Prostate gland (tissue), 2 donors: ENCODE measurements around the gene PEF1. TPM values are rescaled to one million over a fixed set of nuclear protein-coding genes. Genes with fewer than 3 reads are reported as not detected.

Source experiments
- DNase-seq: peaks from one replicate; pipeline ENCODE4 v3.0.0-alpha.2; 2019; ENCODE audit warnings: low spot score
- H3K27ac ChIP-seq, 2 donors: fragments of 200-600 bp; sonication (generic); 2 replicates each; pipeline ENCODE4 v1.5.1; 2017 to 2019
- H3K27me3 ChIP-seq: fragments of 200-600 bp; sonication (generic); replicated peaks from 2 replicates; pipeline ENCODE4 v1.5.1; 2019; ENCODE audit not compliant: insufficient read depth
- H3K36me3 ChIP-seq, 2 donors: fragments of 200-600 bp; sonication (generic); 1 replicate in 1 of 2; 2 replicates in 1 of 2; pipeline versions ENCODE4 v1.5.1 to v1.8.1; 2017 to 2019
- H3K4me1 ChIP-seq: fragments of 200-600 bp; sonication (generic); replicated peaks from 2 replicates; pipeline ENCODE4 v1.5.1; 2019
- H3K4me3 ChIP-seq, 2 donors: fragments of 200-600 bp; sonication (generic); 2 replicates each; pipeline ENCODE4 v1.5.1; 2017 to 2019
- H3K9me3 ChIP-seq: fragments of 200-600 bp; sonication (generic); 2 replicates; pipeline ENCODE4 v1.5.1; 2017
- POLR2A ChIP-seq: fragments of 450-650 bp; IDR thresholded peaks from one replicate; pipeline ENCODE4 v1.6.1; 2016; ENCODE audit warnings: antibody characterized with exemption, mild to moderate bottlenecking
- POLR2AphosphoS5 ChIP-seq: sonication (generic); formaldehyde crosslinking; IDR thresholded peaks from one replicate; pipeline ENCODE4 v1.6.1; 2017; ENCODE audit warnings: antibody characterized with exemption
- WGBS: methylation state at CpG from one replicate; pipeline ENCODE4 v1.1.5; 2018; 5-methylcytosine and 5-hydroxymethylcytosine counted together
- intact Hi-C: fragments of 100-400 bp; cut with DNase I; formaldehyde crosslinking; loops from one replicate; pipeline ENCODE4 v1.14.2; 2022
- total RNA-seq, 2 donors: library from RNA; depleted of rRNA; stranded (reverse); fragments of >200 nt; gene quantifications; one replicate each; pipeline ENCODE4 v1.1.0, GENCODE V29; 2016
- TF ChIP-seq, protein P1 (sequence below), 4 experiments: fragments of 200-600 bp in 2 of 4; fragments of 450-650 bp in 2 of 4; sonication (generic) in 2 of 4; IDR thresholded peaks; 1 replicate in 3 of 4; 2 replicates in 1 of 4; pipeline ENCODE4 v1.5.1; 2016 to 2019; ENCODE audit warnings: antibody characterized with exemption in 4 of 4, mild to moderate bottlenecking in 2 of 4, moderate library complexity in 2 of 4

PEF1 gene
- total RNA-seq, 2 donors from 2014 or later, result 83.1 to 99.5 TPM

DNA sequence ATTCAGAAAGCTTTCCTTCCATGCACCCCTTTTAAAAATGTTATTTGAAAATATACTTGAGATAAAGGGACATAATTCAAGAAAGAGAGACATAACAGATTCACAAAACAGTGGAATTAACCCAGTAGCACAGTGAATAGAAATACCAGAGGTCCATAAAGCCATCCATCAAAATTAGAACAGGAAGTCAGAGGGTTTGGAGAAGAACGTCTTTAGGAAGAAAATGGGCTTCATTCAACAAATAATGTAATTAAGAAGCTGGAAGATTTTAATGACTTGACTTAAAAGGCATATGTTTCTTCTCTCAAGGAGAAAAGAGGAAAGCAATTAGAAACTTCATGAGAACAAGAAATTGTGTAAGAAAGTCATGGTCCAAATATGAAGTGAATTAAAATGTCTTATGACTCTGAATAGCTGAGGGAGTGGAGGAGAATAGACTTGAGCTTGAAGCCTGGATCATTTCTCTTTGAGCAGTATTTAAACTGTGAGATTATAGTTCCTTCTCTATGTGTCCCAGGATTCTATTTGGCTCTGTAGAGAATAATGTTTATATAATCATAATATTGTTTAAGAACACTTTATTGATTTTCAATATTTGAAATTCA lies 35.1 kb downstream of the PEF1 start:
- Histone ChIP-seq H3K4me3 (no peak overlapping the region), H3K9me3 (no peaks in the 10 kb centered on the region), H3K36me3 (no peaks in the 10 kb centered on the region), H3K4me1 (no peaks in the 10 kb centered on the region), H3K27me3 (no peaks in the 10 kb centered on the region), H3K27ac (no peak overlapping the region)
- 12% methylated on average over 1 of the region's 1 CpG for WGBS
- intact Hi-C loops, result no loop called here
- no peak for DNase-seq
- TF ChIP-seq POLR2AphosphoS5, result no peak
- TF ChIP-seq POLR2A, result no peak
- TF ChIP-seq, protein P1, sequence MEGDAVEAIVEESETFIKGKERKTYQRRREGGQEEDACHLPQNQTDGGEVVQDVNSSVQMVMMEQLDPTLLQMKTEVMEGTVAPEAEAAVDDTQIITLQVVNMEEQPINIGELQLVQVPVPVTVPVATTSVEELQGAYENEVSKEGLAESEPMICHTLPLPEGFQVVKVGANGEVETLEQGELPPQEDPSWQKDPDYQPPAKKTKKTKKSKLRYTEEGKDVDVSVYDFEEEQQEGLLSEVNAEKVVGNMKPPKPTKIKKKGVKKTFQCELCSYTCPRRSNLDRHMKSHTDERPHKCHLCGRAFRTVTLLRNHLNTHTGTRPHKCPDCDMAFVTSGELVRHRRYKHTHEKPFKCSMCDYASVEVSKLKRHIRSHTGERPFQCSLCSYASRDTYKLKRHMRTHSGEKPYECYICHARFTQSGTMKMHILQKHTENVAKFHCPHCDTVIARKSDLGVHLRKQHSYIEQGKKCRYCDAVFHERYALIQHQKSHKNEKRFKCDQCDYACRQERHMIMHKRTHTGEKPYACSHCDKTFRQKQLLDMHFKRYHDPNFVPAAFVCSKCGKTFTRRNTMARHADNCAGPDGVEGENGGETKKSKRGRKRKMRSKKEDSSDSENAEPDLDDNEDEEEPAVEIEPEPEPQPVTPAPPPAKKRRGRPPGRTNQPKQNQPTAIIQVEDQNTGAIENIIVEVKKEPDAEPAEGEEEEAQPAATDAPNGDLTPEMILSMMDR (IDR thresholded peaks at IDR 0.05), result no peak

- intact Hi-C loops, result no loop called here
- 92% methylated on average over 5 of the region's 5 CpGs for WGBS
- no peak for DNase-seq
- Histone ChIP-seq H3K36me3 (no peaks in the 10 kb centered on the region), H3K4me3 (no peak overlapping the region), H3K9me3 (no peaks in the 10 kb centered on the region), H3K4me1 (no peaks in the 10 kb centered on the region), H3K27ac (no peak overlapping the region), H3K27me3 (no peaks in the 10 kb centered on the region)
- TF ChIP-seq POLR2AphosphoS5 (no peak), POLR2A (no peak)
- TF ChIP-seq, protein P1 (IDR thresholded peaks at IDR 0.05), result no peak
These were observed 37.3 kb downstream of the PEF1 start for GRCh38 chr1:31607360-31607759.

DNA sequence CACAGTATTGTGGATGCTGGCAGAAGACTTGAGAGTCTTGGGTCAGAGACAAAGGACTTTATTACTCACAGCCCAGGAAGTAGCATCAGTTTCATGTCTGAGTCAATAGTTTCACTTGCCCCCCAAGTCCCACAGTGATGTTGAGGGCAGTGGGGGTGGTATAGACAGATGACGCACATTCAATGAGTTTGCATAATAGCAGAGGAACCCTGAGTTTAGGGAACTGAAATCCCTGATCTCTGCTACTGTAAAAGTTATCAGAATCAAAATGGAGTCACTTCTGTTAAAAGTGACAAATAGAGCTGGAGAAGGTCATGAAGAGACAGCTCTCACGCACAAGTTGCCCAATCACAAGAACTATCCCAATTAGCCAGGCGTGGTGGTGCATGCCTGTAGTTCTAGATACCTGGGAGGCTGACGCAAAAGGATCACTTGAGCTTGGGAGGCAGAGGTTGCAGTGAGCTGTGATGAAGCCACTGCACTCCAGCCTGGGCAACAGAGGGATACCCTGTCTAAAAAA lies 38.7 kb downstream of the PEF1 start:
- H3K4me3 ChIP-seq, result no peak overlapping the region
- no peak for TF ChIP-seq POLR2AphosphoS5
- no peak for TF ChIP-seq POLR2A
- TF ChIP-seq, protein P1 (IDR thresholded peaks at IDR 0.05), result no peak
- H3K4me1 ChIP-seq, result no peaks in the 10 kb centered on the region
- H3K36me3 ChIP-seq, result no peaks in the 10 kb centered on the region
- no peaks in the 10 kb centered on the region for H3K9me3 ChIP-seq
- H3K27ac ChIP-seq, result no peak overlapping the region
- intact Hi-C loops, result no loop called here
- no peaks in the 10 kb centered on the region for H3K27me3 ChIP-seq
- no peak for DNase-seq
- 88% methylated on average over 4 of the region's 4 CpGs for WGBS

DNA sequence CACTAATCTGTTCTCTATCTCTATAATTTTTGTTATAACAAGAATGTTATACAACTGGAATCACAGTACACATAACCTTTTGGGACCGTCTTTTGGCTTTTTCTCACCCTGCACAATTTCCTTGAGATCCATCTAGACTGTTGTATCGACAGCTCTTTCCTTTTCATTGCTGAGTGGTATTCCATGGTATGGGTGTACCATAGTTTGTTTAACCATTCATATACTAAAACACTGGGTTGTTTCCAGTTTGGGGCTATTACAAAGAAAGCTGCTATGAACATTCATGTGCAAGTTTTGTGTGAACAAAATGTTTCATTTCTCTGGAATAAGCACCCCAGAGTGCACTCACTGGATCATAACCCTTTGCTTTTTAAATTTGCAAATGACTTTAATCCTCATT lies 42.6 kb downstream of the PEF1 start:
- H3K4me1 ChIP-seq, result no peaks in the 10 kb centered on the region
- H3K27ac ChIP-seq, result no peak overlapping the region
- no peaks in the 10 kb centered on the region for H3K9me3 ChIP-seq
- intact Hi-C loops, result no loop called here
- H3K36me3 ChIP-seq, result no peaks in the 10 kb centered on the region
- no peak for DNase-seq
- WGBS, result 88% methylated on average over 2 of the region's 2 CpGs
- TF ChIP-seq, protein P1 (IDR thresholded peaks at IDR 0.05), result no peak
- TF ChIP-seq POLR2AphosphoS5 (no peak), POLR2A (no peak)
- no peak overlapping the region for H3K4me3 ChIP-seq
- H3K27me3 ChIP-seq, result no peaks in the 10 kb centered on the region

DNA sequence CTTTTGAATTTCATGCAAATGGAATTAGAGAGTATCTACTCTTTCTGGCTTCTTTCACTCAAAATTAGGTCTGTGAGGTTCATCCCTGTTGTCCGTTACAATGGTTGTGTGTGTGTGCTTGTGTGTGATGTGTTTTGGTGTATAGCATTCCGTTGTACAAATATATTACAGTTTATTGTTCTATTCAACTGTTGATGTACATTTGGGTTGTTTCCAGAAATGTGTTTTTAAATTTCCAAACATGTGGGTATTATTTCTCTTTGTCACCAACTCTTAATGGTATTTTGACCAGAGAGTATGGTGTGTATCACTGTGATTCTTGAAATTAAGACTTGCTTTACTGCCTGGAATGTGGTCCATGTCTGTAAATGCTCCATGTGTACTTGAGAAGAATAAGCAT lies 44.0 kb downstream of the PEF1 start:
- TF ChIP-seq, protein P1 (IDR thresholded peaks at IDR 0.05), result no peak
- TF ChIP-seq POLR2AphosphoS5, result no peak
- no peak for TF ChIP-seq POLR2A
- DNase-seq, result no peak
- Histone ChIP-seq H3K36me3 (no peaks in the 10 kb centered on the region), H3K4me1 (no peaks in the 10 kb centered on the region), H3K4me3 (no peak overlapping the region), H3K27ac (no peak overlapping the region), H3K27me3 (no peaks in the 10 kb centered on the region), H3K9me3 (no peaks in the 10 kb centered on the region)
- intact Hi-C loops, result no loop called here
- 61% methylated on average over 2 of the region's 2 CpGs for WGBS
